Measurements from ENCODE around the gene RNASE4. TPM values are rescaled to one million over a fixed set of nuclear protein-coding genes. Genes with fewer than 3 reads are reported as not detected.
A peak's percentile ranks its signal among the peaks of the same experiment; 100 is the strongest.
"Not testable (repeated sequence)": the region's sequence is repeated elsewhere in the genome, so short reads cannot be mapped to it uniquely, and the experiment has no call there.

RNASE4 gene
- 14.7 and 22.2 TPM in 2 replicates for total RNA-seq (2014; rRNA removed; shearing (Covaris generic))

GRCh38 chr14:20683891-20684661 lies at the start of gene RNASE4:
RNASE4 (plus strand) TSS chr14:20684560; CDS start chr14:20699372, 14,812 bp downstream.
- peak; percentile 89 for DNase-seq (ENCODE audit: low spot score)

GRCh38 chr14:20641591-20641990 lies 42.8 kb upstream of the RNASE4 start, which contains the start of gene OR6S1:
OR6S1 (minus strand) TSS chr14:20641691; CDS start chr14:20641691, 0 bp downstream.
- no peak for DNase-seq (ENCODE audit: low spot score)

GRCh38 chr14:20642182-20642581 lies 42.2 kb upstream of the RNASE4 start:
- DNase-seq (ENCODE audit: low spot score), result no peak

GRCh38 chr14:20642755-20643154 lies 41.6 kb upstream of the RNASE4 start:
- DNase-seq (ENCODE audit: low spot score), result not testable (repeated sequence)

- DNase-seq (ENCODE audit: low spot score), result no peak
Observed at GRCh38 chr14:20644520-20644919, 39.8 kb upstream of the RNASE4 start.

- DNase-seq (ENCODE audit: low spot score), result no peak
Observed at GRCh38 chr14:20645481-20645880, 38.9 kb upstream of the RNASE4 start.

GRCh38 chr14:20652996-20653975 lies 31.1 kb upstream of the RNASE4 start:
- peak; percentile 85 for DNase-seq (ENCODE audit: low spot score)

- DNase-seq (ENCODE audit: low spot score), result no peak
Observed at GRCh38 chr14:20655851-20656250, 28.5 kb upstream of the RNASE4 start.

GRCh38 chr14:20656274-20656673 lies 28.1 kb upstream of the RNASE4 start:
- DNase-seq (ENCODE audit: low spot score), result no peak

- peak; percentile 61 for DNase-seq (ENCODE audit: low spot score)
Observed at GRCh38 chr14:20657216-20658211, 26.8 kb upstream of the RNASE4 start.

GRCh38 chr14:20658246-20658645 lies 26.1 kb upstream of the RNASE4 start:
- no peak for DNase-seq (ENCODE audit: low spot score)

- no peak for DNase-seq (ENCODE audit: low spot score)
Observed at GRCh38 chr14:20659336-20659735, 25.0 kb upstream of the RNASE4 start.

- no peak for DNase-seq (ENCODE audit: low spot score)
Observed at GRCh38 chr14:20659813-20660395, 24.5 kb upstream of the RNASE4 start.

GRCh38 chr14:20661197-20661596 lies 23.2 kb upstream of the RNASE4 start:
- DNase-seq (ENCODE audit: low spot score), result no peak

- DNase-seq (ENCODE audit: low spot score), result peak; percentile 86
Observed at GRCh38 chr14:20662968-20663732, 21.2 kb upstream of the RNASE4 start.

- not testable (repeated sequence) for DNase-seq (ENCODE audit: low spot score)
Observed at GRCh38 chr14:20666400-20666961, 17.9 kb upstream of the RNASE4 start.

GRCh38 chr14:20667957-20668356 lies 16.4 kb upstream of the RNASE4 start:
- DNase-seq (ENCODE audit: low spot score), result no peak

GRCh38 chr14:20668969-20669368 lies 15.4 kb upstream of the RNASE4 start:
- no peak for DNase-seq (ENCODE audit: low spot score)

- peak; percentile 67 for DNase-seq (ENCODE audit: low spot score)
Observed at GRCh38 chr14:20671597-20672283, 12.6 kb upstream of the RNASE4 start.

Measured in H4 (cell line).